Glutamatergic neuron (in vitro differentiated cells): Measurements from ENCODE around the gene MEF2B. TPM values are rescaled to one million over a fixed set of nuclear protein-coding genes. Genes with fewer than 3 reads are reported as not detected.

Experiments used
- DNase-seq: peaks from one replicate; pipeline ENCODE4 v3.0.0; 2022
- H3K27ac Mint-ChIP-seq: one replicate; pipeline ENCODE4 v1.8.0; 2020; ENCODE audit warnings: mild to moderate bottlenecking, mixed read lengths, inconsistent platforms; ENCODE audit not compliant: unreplicated experiment
- H3K27me3 Mint-ChIP-seq: one replicate; pipeline ENCODE4 v1.8.0; 2020; ENCODE audit warnings: mild to moderate bottlenecking, moderate library complexity, mixed read lengths, inconsistent platforms; ENCODE audit not compliant: unreplicated experiment
- H3K36me3 Mint-ChIP-seq: one replicate; pipeline ENCODE4 v1.8.0; 2020; ENCODE audit warnings: mild to moderate bottlenecking, mixed read lengths, inconsistent platforms; ENCODE audit not compliant: unreplicated experiment
- H3K4me1 Mint-ChIP-seq: one replicate; pipeline ENCODE4 v1.8.0; 2020; ENCODE audit warnings: mild to moderate bottlenecking, low read depth, mixed read lengths, inconsistent platforms; ENCODE audit not compliant: unreplicated experiment
- H3K4me3 Mint-ChIP-seq: one replicate; pipeline ENCODE4 v1.8.0; 2020; ENCODE audit warnings: mild to moderate bottlenecking, mixed read lengths, inconsistent platforms; ENCODE audit not compliant: unreplicated experiment
- H3K9me3 Mint-ChIP-seq: one replicate; pipeline ENCODE4 v1.8.0; 2020; ENCODE audit warnings: mild to moderate bottlenecking, moderate library complexity, mixed read lengths, inconsistent platforms; ENCODE audit not compliant: unreplicated experiment
- CTCF ChIP-seq: fragments of 200-600 bp; sonication (generic); IDR thresholded peaks from one replicate; pipeline ENCODE4 v1.5.0; 2021; ENCODE audit not compliant: partially characterized antibody, unreplicated experiment
- total RNA-seq: library from RNA; stranded (reverse); fragmentation: NEBNext Ultra II Directional; extraction: Animal tissue kit (Norgen Biotek cat#: 25700); gene quantifications from one replicate; pipeline ENCODE4 v1.2.1, GENCODE V29; 2021; ENCODE audit not compliant: unreplicated experiment

Gene MEF2B
- total RNA-seq, 1 donor from 2014 or later: 1.7 TPM

GRCh38 chr19:19204181-19204580, 34.1 kb upstream of the MEF2B start:
- Mint-ChIP-seq H3K4me3 (peak overlapping the region; percentile 61), H3K27ac (no peak overlapping the region), H3K36me3 (no peaks in the 10 kb centered on the region), H3K9me3 (peaks cover 6% of the 10 kb centered on the region), H3K4me1 (peaks cover 13% of the 10 kb centered on the region), H3K27me3 (peaks cover 16% of the 10 kb centered on the region)
- no peak for DNase-seq
- TF ChIP-seq CTCF: no peak

- Mint-ChIP-seq H3K36me3 (no peaks in the 10 kb centered on the region), H3K27me3 (peaks cover 16% of the 10 kb centered on the region), H3K4me1 (peaks cover 13% of the 10 kb centered on the region), H3K27ac (no peak within 1 kb of the TSS), H3K9me3 (peaks cover 6% of the 10 kb centered on the region), H3K4me3 (peak within 1 kb of the TSS; percentile 84)
- peak; percentile 79 for DNase-seq
- no peak for TF ChIP-seq CTCF
These were observed 33.2 kb upstream of the MEF2B start, which contains the start of gene NR2C2AP for GRCh38 chr19:19203012-19203856. Gene NR2C2AP (minus strand): TSS chr19:19203414. CDS start chr19:19203060, 354 bp downstream.

- Mint-ChIP-seq H3K9me3 (peaks cover 5% of the 10 kb centered on the region), H3K4me3 (peak overlapping the region; percentile 84), H3K36me3 (no peaks in the 10 kb centered on the region), H3K27ac (no peak overlapping the region), H3K27me3 (peaks cover 16% of the 10 kb centered on the region), H3K4me1 (peaks cover 12% of the 10 kb centered on the region)
- DNase-seq: no peak
- TF ChIP-seq CTCF: no peak
These were observed 32.6 kb upstream of the MEF2B start for GRCh38 chr19:19202707-19203011.

- no peak for TF ChIP-seq CTCF
- Mint-ChIP-seq H3K9me3 (peaks cover 2% of the 10 kb centered on the region), H3K27me3 (peaks cover 12% of the 10 kb centered on the region), H3K4me1 (peaks cover 5% of the 10 kb centered on the region), H3K36me3 (no peaks in the 10 kb centered on the region), H3K4me3 (peak overlapping the region; percentile 84), H3K27ac (no peak overlapping the region)
- DNase-seq: no peak
These were observed 31.9 kb upstream of the MEF2B start for GRCh38 chr19:19201697-19202630.
